SK-N-SH (cell line): ENCODE data around the gene ZNF628. TPM values are rescaled to one million over a fixed set of nuclear protein-coding genes. Genes with fewer than 3 reads are reported as not detected.

Experiments used
- CTCF ChIA-PET: fragments of 300-600, 350-600 bp; formaldehyde crosslinking; extraction: SDS; loops from one replicate; lab custom pipeline; 2021; lab: Yijun Ruan, JAX
- POLR2A ChIA-PET: fragments of 350-600 bp; sonication (Branson Sonifier 250); formaldehyde crosslinking; extraction: SDS; loops from one replicate; lab custom pipeline; 2020; ENCODE audit warnings: antibody characterized with exemption, inconsistent platforms; lab: Yijun Ruan, JAX
- DNase-seq: peaks from one replicate; pipeline ENCODE4 v3.0.0; 2012
- H2AFZ ChIP-seq: fragments of 200-600 bp; sonication (generic); 2 replicates; pipeline ENCODE4 v1.8.1; 2016; ENCODE audit warnings: antibody characterized with exemption, mild to moderate bottlenecking, low read depth
- H3F3A ChIP-seq: fragments of 200-600 bp; sonication (generic); replicated peaks from 2 replicates; pipeline ENCODE3; 2016; ENCODE audit warnings: antibody characterized with exemption, mild to moderate bottlenecking; ENCODE audit not compliant: insufficient read depth
- H3K27ac ChIP-seq, 2 experiments: fragments of 200-500 bp in 1 of 2; fragments of 200-600 bp in 1 of 2; sonication (Bioruptor generic) in 1 of 2; sonication (generic), shearing (Covaris generic) in 1 of 2; 2 replicates each; pipeline versions ENCODE4 v1.5.1 to v1.6.1; 2014 to 2016; ENCODE audit warnings: low read depth in 2 of 2, inconsistent platforms in 1 of 2, low read length in 1 of 2, mild to moderate bottlenecking in 1 of 2, mixed read lengths in 1 of 2
- H3K27me3 ChIP-seq: fragments of 200-600 bp; sonication (generic), shearing (Covaris generic); 2 replicates; pipeline ENCODE4 v1.6.1; 2016; ENCODE audit warnings: mixed run types; ENCODE audit not compliant: insufficient read depth
- H3K36me3 ChIP-seq, 2 experiments: fragments of 200-500 bp in 1 of 2; fragments of 200-600 bp in 1 of 2; sonication (Bioruptor generic) in 1 of 2; sonication (generic) in 1 of 2; replicated peaks in 1 of 2; 2 replicates each; pipeline versions ENCODE3 to v1.5.1; 2014 to 2016; ENCODE audit warnings: low read length in 1 of 2, mild to moderate bottlenecking in 1 of 2; ENCODE audit not compliant: insufficient read depth in 2 of 2, control insufficient read depth in 1 of 2
- H3K4me1 ChIP-seq, 2 experiments: fragments of 200-500 bp in 1 of 2; fragments of 200-600 bp in 1 of 2; sonication (Bioruptor generic) in 1 of 2; sonication (generic), shearing (Covaris generic) in 1 of 2; 2 replicates each; pipeline versions ENCODE4 v1.5.1 to v1.6.1; 2014 to 2016; ENCODE audit warnings: low read depth in 1 of 2, low read length in 1 of 2, mixed run types in 1 of 2; ENCODE audit not compliant: insufficient read depth in 2 of 2, control insufficient read depth in 1 of 2
- H3K4me2 ChIP-seq: fragments of 200-600 bp; sonication (generic), shearing (Covaris generic); 2 replicates; pipeline ENCODE4 v1.6.1; 2017; ENCODE audit warnings: mixed run types
- H3K4me3 ChIP-seq, 2 experiments: fragments of 200-500 bp in 1 of 2; fragments of 200-600 bp in 1 of 2; sonication (Bioruptor generic) in 1 of 2; sonication (generic), shearing (Covaris generic) in 1 of 2; 2 replicates each; pipeline versions ENCODE4 v1.5.1 to v1.8.1; 2014 to 2016; ENCODE audit warnings: low read depth in 2 of 2, inconsistent platforms in 1 of 2, low read length in 1 of 2, mild to moderate bottlenecking in 1 of 2, mixed read lengths in 1 of 2, moderate library complexity in 1 of 2
- H3K79me2 ChIP-seq: fragments of 200-600 bp; sonication (generic); 2 replicates; pipeline ENCODE4 v1.8.1; 2017; ENCODE audit warnings: mild to moderate bottlenecking; ENCODE audit not compliant: insufficient read depth
- H3K9ac ChIP-seq: fragments of 200-600 bp; sonication (generic); 2 replicates; pipeline ENCODE4 v1.6.1; 2017; ENCODE audit warnings: mixed run types
- H3K9me2 ChIP-seq: fragments of 200-600 bp; sonication (generic); 2 replicates; pipeline ENCODE4 v1.6.1; 2017; ENCODE audit warnings: mixed run types
- H3K9me3 ChIP-seq: fragments of 200-600 bp; sonication (generic); 2 replicates; pipeline ENCODE4 v1.6.1; 2017; ENCODE audit warnings: mixed run types, mild to moderate bottlenecking, moderate library complexity
- H4K20me1 ChIP-seq: fragments of 200-600 bp; sonication (generic); 2 replicates; pipeline ENCODE4 v1.6.1; 2017; ENCODE audit warnings: mild to moderate bottlenecking, mixed run types; ENCODE audit not compliant: insufficient read depth
- CHD2 ChIP-seq: fragments of 150-350 bp; IDR thresholded peaks from 2 replicates; pipeline ENCODE4 v1.6.1; 2018; ENCODE audit warnings: low read length; ENCODE audit not compliant: partially characterized antibody
- EZH2phosphoT487 ChIP-seq: fragments of 200-600 bp; sonication (generic); IDR thresholded peaks from 2 replicates; pipeline ENCODE4 v1.6.1; 2017; ENCODE audit warnings: low read depth, mixed run types, mild to moderate bottlenecking, antibody characterized with exemption, moderate library complexity, borderline replicate concordance
- FOXM1 ChIP-seq: IDR thresholded peaks from 2 replicates; pipeline ENCODE4 v1.4.0; 2012; ENCODE audit warnings: low read depth, mild to moderate bottlenecking
- GABPA ChIP-seq: IDR thresholded peaks from 2 replicates; pipeline ENCODE4 v1.4.0; 2012; ENCODE audit warnings: low read depth, mild to moderate bottlenecking
- MXI1 ChIP-seq: IDR thresholded peaks from 2 replicates; pipeline ENCODE4 v1.6.1; 2012; ENCODE audit warnings: mild to moderate bottlenecking, low read depth, low read length, improper control_type of control experiment
- NRF1 ChIP-seq: IDR thresholded peaks from 2 replicates; pipeline ENCODE4 v1.6.1; 2012; ENCODE audit warnings: low read depth, mild to moderate bottlenecking, low read length
- RXRA ChIP-seq: IDR thresholded peaks from 2 replicates; pipeline ENCODE4 v1.4.0; 2012; ENCODE audit warnings: low read depth, mild to moderate bottlenecking, borderline replicate concordance
- SMC3 ChIP-seq: IDR thresholded peaks from 2 replicates; pipeline ENCODE4 v1.6.1; 2012; ENCODE audit warnings: low read depth, low read length, improper control_type of control experiment
- TEAD4 ChIP-seq: IDR thresholded peaks from 2 replicates; pipeline ENCODE4 v1.4.0; 2012; ENCODE audit warnings: mild to moderate bottlenecking, borderline replicate concordance; ENCODE audit not compliant: insufficient read depth
- WGBS: methylation state at CpG from one replicate; pipeline ENCODE4 v1.1.6; 2017; ENCODE audit warnings: low lambda C conversion rate; 5-methylcytosine and 5-hydroxymethylcytosine counted together
- polyA plus RNA-seq, 3 experiments: library from polyadenylated mRNA; depleted of rRNA; stranded (reverse); fragments of >200 nt; gene quantifications; 2 replicates each; pipeline ENCODE4 v1.2.3, GENCODE V29; 2012
- TF ChIP-seq, protein P1 (sequence below): fragments of 200-600 bp; sonication (generic); IDR thresholded peaks from 2 replicates; pipeline ENCODE4 v1.6.1; 2017; ENCODE audit warnings: antibody characterized with exemption, mild to moderate bottlenecking, moderate library complexity
- TF ChIP-seq, protein P2 (sequence below): IDR thresholded peaks from 2 replicates; pipeline ENCODE4 v1.4.0; 2012; ENCODE audit warnings: low read depth, borderline replicate concordance
- TF ChIP-seq, protein P3 (sequence below): IDR thresholded peaks from 2 replicates; pipeline ENCODE4 v1.4.0; 2012; ENCODE audit warnings: low read depth, borderline replicate concordance
- TF ChIP-seq, protein P4 (sequence below): IDR thresholded peaks from 2 replicates; pipeline ENCODE4; 2012
- TF ChIP-seq, protein P5 (sequence below): IDR thresholded peaks from 2 replicates; pipeline ENCODE4 v1.4.0; 2012; ENCODE audit warnings: low read depth

ZNF628 gene
- polyA plus RNA-seq, 1 of the 3 experiments (the other 2 are of a cell fraction), result 1.6 TPM

DNA sequence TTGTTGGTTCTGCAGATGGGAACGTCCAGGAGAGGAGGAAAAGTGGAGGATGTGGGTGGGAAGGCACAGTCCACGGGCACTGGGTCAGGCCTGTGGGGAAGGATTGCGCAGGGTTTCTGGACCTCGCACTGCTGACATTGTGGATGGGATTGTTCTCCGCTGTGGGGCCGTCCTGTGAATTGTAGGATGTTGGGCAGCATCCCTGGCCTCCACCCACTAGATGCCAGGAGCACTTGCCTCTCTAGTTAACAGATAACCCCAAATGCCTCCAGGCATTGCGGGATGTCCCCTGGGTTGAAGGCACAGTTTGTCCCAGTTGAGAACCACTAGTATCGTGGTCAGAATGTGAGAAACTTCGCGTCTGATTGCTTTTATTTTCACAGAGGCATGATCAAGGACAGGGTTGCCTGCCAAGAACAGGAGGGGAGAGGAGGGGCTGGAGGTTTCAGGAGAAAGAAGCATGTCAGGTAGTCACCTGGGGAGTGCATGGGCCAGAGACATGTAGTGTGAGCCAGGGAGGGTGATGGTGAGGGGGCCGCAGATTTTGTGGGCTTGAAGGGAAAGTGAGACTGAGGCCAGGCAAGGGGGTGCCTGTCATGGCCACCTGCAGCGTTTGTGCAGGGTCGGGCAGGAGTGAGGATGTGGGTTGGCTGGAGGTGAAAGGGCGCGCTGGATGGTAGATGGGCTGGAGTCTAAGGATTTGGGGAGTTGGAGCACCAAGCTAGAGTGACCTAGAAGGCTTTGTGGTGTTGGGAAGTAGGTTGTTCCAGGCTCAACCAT is 3.2 kb downstream of the ZNF628 start:
- H3K27me3 ChIP-seq, result no peaks in the 10 kb centered on the region
- H3K27ac ChIP-seq, result no peak overlapping the region
- CTCF ChIA-PET, result interaction anchor here (5.7 to 7.8 kb wide), 2 partner anchors 12 to 24 kb away, joined by 45 to 46 read pairs; no protein-coding TSS in a partner anchor
- no peak for DNase-seq
- no peaks in the 10 kb centered on the region for H3K9me3 ChIP-seq
- peaks cover 6% of the 10 kb centered on the region for H3F3A ChIP-seq
- WGBS, result 88% methylated on average over 12 of the region's 15 CpGs
- H3K36me3 ChIP-seq, result peaks cover 0 to 7% of the 10 kb centered on the region in 2 experiments
- POLR2A ChIA-PET, result no interaction called here
- H3K79me2 ChIP-seq, result peaks cover 35% of the 10 kb centered on the region
- no peak overlapping the region for H3K9ac ChIP-seq
- H2AFZ ChIP-seq, result no peak overlapping the region
- H3K4me3 ChIP-seq, result no peak overlapping the region
- no peaks in the 10 kb centered on the region for H4K20me1 ChIP-seq
- H3K9me2 ChIP-seq, result no peaks in the 10 kb centered on the region
- no peak overlapping the region for H3K4me2 ChIP-seq
- H3K4me1 ChIP-seq, result peaks cover 17 to 23% of the 10 kb centered on the region in 2 experiments; a peak in 3 of 4 replicates
- TF ChIP-seq EZH2phosphoT487 (no peak), NRF1 (no peak), SMC3 (no peak)
- TF ChIP-seq, protein P1, sequence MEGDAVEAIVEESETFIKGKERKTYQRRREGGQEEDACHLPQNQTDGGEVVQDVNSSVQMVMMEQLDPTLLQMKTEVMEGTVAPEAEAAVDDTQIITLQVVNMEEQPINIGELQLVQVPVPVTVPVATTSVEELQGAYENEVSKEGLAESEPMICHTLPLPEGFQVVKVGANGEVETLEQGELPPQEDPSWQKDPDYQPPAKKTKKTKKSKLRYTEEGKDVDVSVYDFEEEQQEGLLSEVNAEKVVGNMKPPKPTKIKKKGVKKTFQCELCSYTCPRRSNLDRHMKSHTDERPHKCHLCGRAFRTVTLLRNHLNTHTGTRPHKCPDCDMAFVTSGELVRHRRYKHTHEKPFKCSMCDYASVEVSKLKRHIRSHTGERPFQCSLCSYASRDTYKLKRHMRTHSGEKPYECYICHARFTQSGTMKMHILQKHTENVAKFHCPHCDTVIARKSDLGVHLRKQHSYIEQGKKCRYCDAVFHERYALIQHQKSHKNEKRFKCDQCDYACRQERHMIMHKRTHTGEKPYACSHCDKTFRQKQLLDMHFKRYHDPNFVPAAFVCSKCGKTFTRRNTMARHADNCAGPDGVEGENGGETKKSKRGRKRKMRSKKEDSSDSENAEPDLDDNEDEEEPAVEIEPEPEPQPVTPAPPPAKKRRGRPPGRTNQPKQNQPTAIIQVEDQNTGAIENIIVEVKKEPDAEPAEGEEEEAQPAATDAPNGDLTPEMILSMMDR, result no peak
- TF ChIP-seq, protein P2, sequence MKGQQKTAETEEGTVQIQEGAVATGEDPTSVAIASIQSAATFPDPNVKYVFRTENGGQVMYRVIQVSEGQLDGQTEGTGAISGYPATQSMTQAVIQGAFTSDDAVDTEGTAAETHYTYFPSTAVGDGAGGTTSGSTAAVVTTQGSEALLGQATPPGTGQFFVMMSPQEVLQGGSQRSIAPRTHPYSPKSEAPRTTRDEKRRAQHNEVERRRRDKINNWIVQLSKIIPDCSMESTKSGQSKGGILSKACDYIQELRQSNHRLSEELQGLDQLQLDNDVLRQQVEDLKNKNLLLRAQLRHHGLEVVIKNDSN, result no peak
- TF ChIP-seq, all 33 proteins: peak for 0

DNA sequence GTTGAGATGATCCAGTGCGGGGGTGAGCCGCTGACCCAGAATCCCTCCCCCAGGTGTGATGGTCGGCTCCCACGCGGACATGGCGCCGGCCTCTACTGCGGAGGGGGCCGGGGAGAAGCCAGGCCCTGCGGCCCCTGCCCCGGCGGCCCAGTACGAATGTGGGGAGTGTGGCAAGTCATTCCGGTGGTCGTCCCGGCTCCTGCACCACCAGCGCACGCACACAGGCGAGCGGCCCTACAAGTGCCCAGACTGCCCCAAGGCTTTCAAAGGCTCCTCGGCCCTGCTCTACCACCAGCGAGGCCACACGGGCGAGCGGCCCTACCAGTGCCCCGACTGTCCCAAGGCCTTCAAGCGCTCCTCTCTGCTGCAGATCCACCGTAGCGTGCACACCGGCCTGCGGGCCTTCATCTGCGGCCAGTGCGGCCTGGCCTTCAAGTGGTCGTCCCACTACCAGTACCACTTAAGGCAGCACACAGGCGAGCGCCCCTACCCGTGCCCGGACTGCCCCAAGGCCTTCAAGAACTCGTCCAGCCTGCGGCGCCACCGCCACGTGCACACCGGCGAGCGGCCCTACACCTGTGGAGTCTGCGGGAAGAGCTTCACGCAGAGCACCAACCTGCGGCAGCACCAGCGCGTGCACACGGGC is 4.9 kb downstream of the ZNF628 start:
- no peak for DNase-seq
- Histone ChIP-seq H3K79me2 (peaks cover 45% of the 10 kb centered on the region), H3K36me3 (peaks cover 0 to 7% of the 10 kb centered on the region in 2 experiments), H3K4me3 (no peak overlapping the region), H2AFZ (no peak overlapping the region), H3K4me2 (no peak overlapping the region), H3K9me2 (no peaks in the 10 kb centered on the region), H3F3A (peaks cover 12% of the 10 kb centered on the region), H4K20me1 (no peaks in the 10 kb centered on the region), H3K27ac (no peak overlapping the region), H3K4me1 (peaks cover 22 to 26% of the 10 kb centered on the region in 2 experiments; a peak in 3 of 4 replicates), H3K9ac (no peak overlapping the region), H3K9me3 (no peaks in the 10 kb centered on the region), H3K27me3 (no peaks in the 10 kb centered on the region)
- CTCF ChIA-PET, result interaction anchor here (0.9 to 15.1 kb wide), 2 partner anchors 13 to 23 kb away, joined by 3 to 162 read pairs; no protein-coding TSS in a partner anchor
- WGBS, result 97% methylated on average over 23 of the region's 52 CpGs
- POLR2A ChIA-PET, result no interaction called here
- TF ChIP-seq, protein P3, sequence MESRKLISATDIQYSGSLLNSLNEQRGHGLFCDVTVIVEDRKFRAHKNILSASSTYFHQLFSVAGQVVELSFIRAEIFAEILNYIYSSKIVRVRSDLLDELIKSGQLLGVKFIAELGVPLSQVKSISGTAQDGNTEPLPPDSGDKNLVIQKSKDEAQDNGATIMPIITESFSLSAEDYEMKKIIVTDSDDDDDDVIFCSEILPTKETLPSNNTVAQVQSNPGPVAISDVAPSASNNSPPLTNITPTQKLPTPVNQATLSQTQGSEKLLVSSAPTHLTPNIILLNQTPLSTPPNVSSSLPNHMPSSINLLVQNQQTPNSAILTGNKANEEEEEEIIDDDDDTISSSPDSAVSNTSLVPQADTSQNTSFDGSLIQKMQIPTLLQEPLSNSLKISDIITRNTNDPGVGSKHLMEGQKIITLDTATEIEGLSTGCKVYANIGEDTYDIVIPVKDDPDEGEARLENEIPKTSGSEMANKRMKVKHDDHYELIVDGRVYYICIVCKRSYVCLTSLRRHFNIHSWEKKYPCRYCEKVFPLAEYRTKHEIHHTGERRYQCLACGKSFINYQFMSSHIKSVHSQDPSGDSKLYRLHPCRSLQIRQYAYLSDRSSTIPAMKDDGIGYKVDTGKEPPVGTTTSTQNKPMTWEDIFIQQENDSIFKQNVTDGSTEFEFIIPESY, result no peak
- TF ChIP-seq CHD2, result no peak
- TF ChIP-seq, protein P1, result no peak
- no peak for TF ChIP-seq NRF1
- TF ChIP-seq SMC3, result no peak
- TF ChIP-seq TEAD4, result no peak
- TF ChIP-seq GABPA, result no peak
- no peak for TF ChIP-seq FOXM1
- TF ChIP-seq MXI1, result no peak
- no peak for TF ChIP-seq RXRA
- TF ChIP-seq, protein P4, sequence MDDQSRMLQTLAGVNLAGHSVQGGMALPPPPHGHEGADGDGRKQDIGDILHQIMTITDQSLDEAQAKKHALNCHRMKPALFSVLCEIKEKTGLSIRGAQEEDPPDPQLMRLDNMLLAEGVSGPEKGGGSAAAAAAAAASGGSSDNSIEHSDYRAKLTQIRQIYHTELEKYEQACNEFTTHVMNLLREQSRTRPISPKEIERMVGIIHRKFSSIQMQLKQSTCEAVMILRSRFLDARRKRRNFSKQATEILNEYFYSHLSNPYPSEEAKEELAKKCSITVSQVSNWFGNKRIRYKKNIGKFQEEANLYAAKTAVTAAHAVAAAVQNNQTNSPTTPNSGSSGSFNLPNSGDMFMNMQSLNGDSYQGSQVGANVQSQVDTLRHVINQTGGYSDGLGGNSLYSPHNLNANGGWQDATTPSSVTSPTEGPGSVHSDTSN, result no peak
- TF ChIP-seq, protein P5, sequence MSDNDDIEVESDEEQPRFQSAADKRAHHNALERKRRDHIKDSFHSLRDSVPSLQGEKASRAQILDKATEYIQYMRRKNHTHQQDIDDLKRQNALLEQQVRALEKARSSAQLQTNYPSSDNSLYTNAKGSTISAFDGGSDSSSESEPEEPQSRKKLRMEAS, result no peak
